A673 (cell line): ENCODE measurements around the gene CRHBP. TPM values are rescaled to one million over a fixed set of nuclear protein-coding genes. Genes with fewer than 3 reads are reported as not detected.

Experiments used
- BruUV-seq: library from RNA; stranded (reverse); fragments of 400-500 nt; replicated peaks from 2 replicates; lab custom pipeline; 2021; lab: Mats Ljungman, UMichigan
- CTCF ChIA-PET: fragments of 300-600 bp; sonication (Branson Sonifier 250); formaldehyde crosslinking; loops from one replicate; lab custom pipeline; 2022; ENCODE audit warnings: antibody characterized with exemption; lab: Charles Lee
- POLR2A ChIA-PET: fragments of 300-600 bp; sonication (Branson Sonifier 250); formaldehyde crosslinking; loops from one replicate; lab custom pipeline; 2022; ENCODE audit warnings: antibody characterized with exemption; ENCODE audit not compliant: low non-redundant PET; lab: Charles Lee
- DNase-seq: peaks from one replicate; pipeline ENCODE4 v3.0.0-alpha.2; 2015; ENCODE audit warnings: low spot score
- H3K27ac ChIP-seq: fragments of 200-600 bp; sonication (generic); 2 replicates; pipeline ENCODE4 v1.5.1; 2016; ENCODE audit warnings: mixed run types, low read depth, mild to moderate bottlenecking, mixed read lengths, antibody characterized with exemption, low read length; ENCODE audit not compliant: poor library complexity, severe bottlenecking
- H3K27me3 ChIP-seq: fragments of 200-600 bp; sonication (generic); replicated peaks from 2 replicates; pipeline ENCODE4 v1.6.1; 2017; ENCODE audit warnings: mixed run types, low read depth, mild to moderate bottlenecking, mixed read lengths, antibody characterized with exemption, low read length; ENCODE audit not compliant: insufficient read depth, poor library complexity
- H3K36me3 ChIP-seq: fragments of 200-600 bp; sonication (generic); 2 replicates; pipeline ENCODE4 v1.6.1; 2016; ENCODE audit warnings: mixed run types, mild to moderate bottlenecking, mixed read lengths, antibody characterized with exemption, low read length; ENCODE audit not compliant: insufficient read depth, poor library complexity, severe bottlenecking
- H3K4me1 ChIP-seq: fragments of 200-600 bp; sonication (generic); 2 replicates; pipeline ENCODE4 v1.6.1; 2017; ENCODE audit warnings: mixed run types, mild to moderate bottlenecking, mixed read lengths, antibody characterized with exemption, low read length; ENCODE audit not compliant: insufficient read depth, poor library complexity, severe bottlenecking
- H3K4me3 ChIP-seq: fragments of 200-600 bp; sonication (generic); 2 replicates; pipeline ENCODE4 v1.5.1; 2016; ENCODE audit warnings: low read depth, mixed run types, mild to moderate bottlenecking, mixed read lengths, low read length; ENCODE audit not compliant: poor library complexity, severe bottlenecking
- H3K9me3 ChIP-seq: fragments of 200-600 bp; sonication (generic); 2 replicates; pipeline ENCODE4 v1.6.1; 2016; ENCODE audit warnings: mixed run types, low read depth, mild to moderate bottlenecking, mixed read lengths, antibody characterized with exemption, low read length; ENCODE audit not compliant: poor library complexity, severe bottlenecking
- CTCF ChIP-seq: fragments of 300-800, 200-600 bp; sonication (generic); conservative IDR thresholded peaks from 2 replicates; pipeline ENCODE4 v1.5.1; 2017; ENCODE audit warnings: low read depth, mild to moderate bottlenecking, antibody characterized with exemption, low read length, moderate library complexity, mixed read lengths
- EZH2 ChIP-seq: fragments of 200-600 bp; sonication (generic); IDR thresholded peaks from 2 replicates; pipeline ENCODE4 v1.6.1; 2017; ENCODE audit warnings: borderline replicate concordance, low read depth, mild to moderate bottlenecking, mixed read lengths, antibody characterized with exemption, low read length; ENCODE audit not compliant: poor library complexity, severe bottlenecking
- intact Hi-C: fragments of 100-400 bp; cut with micrococcal nuclease; formaldehyde crosslinking; loops from one replicate; pipeline ENCODE4 v1.10.0; 2022; ENCODE audit not compliant: unreplicated experiment
- total RNA-seq: library from RNA; stranded (reverse); gene quantifications from 2 replicates; pipeline ENCODE4 v1.2.3, GENCODE V29; 2021

Gene CRHBP
- total RNA-seq, 1 experiment from 2014 or later = not detected

GRCh38 chr5:76982450-76982849 lies 29.6 kb downstream of the CRHBP start:
- CTCF ChIA-PET = no interaction called here
- Histone ChIP-seq H3K4me1 (no peaks in the 10 kb centered on the region), H3K36me3 (no peaks in the 10 kb centered on the region), H3K4me3 (no peak overlapping the region), H3K9me3 (no peaks in the 10 kb centered on the region), H3K27ac (no peak overlapping the region), H3K27me3 (no peaks in the 10 kb centered on the region)
- no peak for DNase-seq
- BruUV-seq = no TSS peak
- POLR2A ChIA-PET = no interaction called here
- intact Hi-C loops = no loop called here
- TF ChIP-seq EZH2 = no peak
- no peak for TF ChIP-seq CTCF

- intact Hi-C loops = no loop called here
- Histone ChIP-seq H3K36me3 (no peaks in the 10 kb centered on the region), H3K4me3 (no peak overlapping the region), H3K27me3 (no peaks in the 10 kb centered on the region), H3K27ac (no peak overlapping the region), H3K4me1 (no peaks in the 10 kb centered on the region), H3K9me3 (no peaks in the 10 kb centered on the region)
- no TSS peak for BruUV-seq
- ChIA-PET POLR2A (no interaction called here), CTCF (no interaction called here)
- no peak for DNase-seq
- TF ChIP-seq EZH2 = no peak
- no peak for TF ChIP-seq CTCF
These were observed 30.6 kb downstream of the CRHBP start for GRCh38 chr5:76983468-76983867.

GRCh38 chr5:76986825-76987526 lies 34.1 kb downstream of the CRHBP start:
- intact Hi-C loops = no loop called here

More at GRCh38 chr5:76986825-76987526, 34.1 kb downstream of the CRHBP start:
- Histone ChIP-seq H3K27ac (no peak overlapping the region), H3K4me1 (no peaks in the 10 kb centered on the region), H3K4me3 (no peak overlapping the region), H3K27me3 (no peaks in the 10 kb centered on the region), H3K36me3 (no peaks in the 10 kb centered on the region), H3K9me3 (no peaks in the 10 kb centered on the region)
- DNase-seq = peak; percentile 15
- ChIA-PET CTCF (no interaction called here), POLR2A (no interaction called here)
- TF ChIP-seq EZH2 (no peak), CTCF (no peak)
- BruUV-seq = no TSS peak
